Mucosa of gallbladder (tissue), 1 donor: ENCODE results near the gene USP47. TPM values are rescaled to one million over a fixed set of nuclear protein-coding genes. Genes with fewer than 3 reads are reported as not detected.

ENCODE experiments used
- DNase-seq: peaks from one replicate; pipeline ENCODE4 v3.0.0-alpha.2; 2020; ENCODE audit warnings: low spot score
- total RNA-seq: library from RNA; stranded (reverse); gene quantifications from one replicate; pipeline ENCODE4 v1.2.1, GENCODE V29; 2021
- donor health status: DM: no; HTN: no; CAD: no.

USP47 gene
- total RNA-seq, 1 donor from 2014 or later, result 48.5 TPM

DNA sequence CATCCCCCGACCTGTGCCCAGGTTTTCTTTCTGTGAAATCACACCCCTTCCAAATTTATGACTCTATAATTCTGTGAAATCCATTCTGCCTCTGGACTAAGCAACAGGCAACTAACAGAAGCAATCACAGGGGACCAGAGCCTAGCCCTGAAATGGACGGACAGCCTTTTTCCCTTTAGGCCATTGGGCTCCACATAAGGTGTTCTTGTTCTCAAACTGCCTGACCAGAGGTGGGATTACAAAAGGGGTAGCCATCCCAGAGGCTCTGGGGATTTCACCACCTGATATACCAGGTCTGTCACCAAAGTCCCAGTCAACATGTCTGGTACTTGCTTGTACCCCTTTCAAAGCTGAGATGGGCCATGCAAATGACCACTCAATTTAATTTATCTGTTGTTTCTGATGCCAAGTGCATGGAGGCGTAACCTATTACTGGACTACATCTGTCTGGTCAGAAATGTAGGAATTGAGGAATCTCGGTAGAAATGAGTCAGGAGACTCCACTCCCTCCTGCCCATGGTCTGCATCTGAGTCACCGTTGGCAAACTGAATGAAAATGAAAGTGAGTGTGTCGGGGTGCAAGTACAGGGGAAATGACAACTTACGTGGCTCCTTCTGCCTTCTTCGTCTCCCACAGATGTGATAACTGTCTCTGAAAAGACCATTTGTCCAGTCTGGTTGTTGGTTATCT, 156.5 kb downstream of the USP47 start:
- no peak for DNase-seq

DNA sequence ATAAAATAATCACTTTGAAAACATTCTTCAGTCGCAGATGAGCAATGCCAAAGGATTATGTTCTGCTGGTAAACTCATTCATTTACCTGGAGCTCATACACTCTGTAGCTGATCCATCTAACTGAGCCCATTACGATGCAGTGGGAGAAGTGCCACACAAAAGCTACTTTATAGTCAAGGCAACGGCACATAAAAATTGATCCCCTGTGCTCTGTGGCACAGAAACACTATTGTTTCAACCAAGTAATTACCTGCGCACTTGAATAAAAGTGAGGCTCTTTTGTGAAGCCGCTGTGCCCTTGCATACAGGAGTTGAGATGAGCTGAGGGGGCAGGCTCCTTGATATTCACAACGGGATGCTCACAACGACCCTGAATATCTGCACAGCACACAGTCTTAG, 159.4 kb downstream of the USP47 start:
- no peak for DNase-seq

DNA sequence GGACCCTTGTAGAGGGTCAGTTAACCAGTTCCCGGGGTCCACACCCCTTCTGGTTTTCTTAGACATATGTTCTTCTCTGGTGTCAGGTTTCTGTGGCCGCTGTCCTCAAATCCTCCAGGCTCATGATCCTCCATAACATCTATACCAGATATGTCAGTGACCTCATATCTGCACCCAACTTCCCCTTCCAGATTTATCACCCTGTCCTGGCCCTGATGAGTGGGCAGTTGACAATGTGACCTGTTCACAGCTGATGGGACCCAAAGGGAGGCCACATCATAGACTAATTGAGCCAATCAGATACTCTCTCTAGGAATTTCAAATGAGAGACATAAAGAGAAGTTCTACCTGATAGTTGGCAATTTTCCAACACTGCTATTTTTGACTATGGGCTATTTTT, 161.6 kb downstream of the USP47 start:
- DNase-seq, result no peak

DNA sequence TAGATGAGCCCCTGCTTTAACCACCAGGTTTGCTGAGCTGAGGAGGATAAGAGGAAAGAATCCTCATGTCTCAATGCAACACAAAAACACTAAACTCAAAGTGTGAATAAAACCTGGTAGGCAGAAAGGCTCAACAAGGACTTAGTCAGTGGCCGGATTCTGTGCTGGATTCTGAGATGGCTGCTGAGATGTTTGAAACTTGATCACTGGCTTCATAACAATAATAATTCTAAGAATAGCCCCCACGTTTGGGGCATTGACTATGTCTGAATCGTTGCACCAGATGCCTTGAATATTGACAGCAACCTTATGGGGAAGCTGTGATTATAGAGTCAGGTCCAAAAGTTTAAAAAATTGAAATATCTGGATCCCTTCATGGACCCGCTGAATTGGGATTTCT, 162.0 kb downstream of the USP47 start:
- no peak for DNase-seq

DNA sequence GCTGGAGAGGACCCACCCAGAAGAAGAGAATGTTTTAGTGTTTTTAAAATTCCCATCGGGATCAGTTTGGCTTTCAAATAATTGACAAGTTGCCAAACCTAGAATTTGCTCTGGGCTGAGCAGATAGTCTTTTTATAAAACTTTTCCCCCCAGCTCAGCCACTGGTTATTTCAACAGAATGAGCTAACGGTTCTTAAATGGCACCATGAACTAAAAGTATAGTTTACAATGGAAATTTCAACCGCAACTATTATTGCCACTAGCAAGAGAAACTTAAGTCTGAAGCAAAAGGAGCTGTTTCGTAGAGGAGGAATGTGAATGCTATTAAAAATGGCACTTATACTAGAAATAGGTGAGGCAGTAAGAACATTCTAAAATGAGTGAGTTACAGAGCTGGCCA, 163.3 kb downstream of the USP47 start:
- DNase-seq, result no peak

DNA sequence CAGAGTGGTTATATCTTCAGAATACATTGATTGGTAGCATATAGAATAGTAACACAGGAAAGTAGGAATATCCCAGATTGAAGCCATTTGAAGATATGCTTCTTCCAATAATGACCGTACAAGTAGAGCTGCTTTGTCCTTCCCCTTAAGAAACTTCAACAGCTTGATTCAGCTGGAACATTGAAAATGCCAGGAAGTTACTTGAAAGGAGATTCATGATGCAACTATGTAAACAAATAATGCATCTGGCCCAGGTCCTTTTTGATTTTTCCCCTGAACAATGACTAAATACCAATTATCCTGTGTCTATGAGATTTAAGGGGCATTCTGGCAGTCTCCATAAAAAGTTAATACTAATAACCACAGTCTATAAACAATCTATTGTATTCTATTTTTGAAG, 163.7 kb downstream of the USP47 start:
- no peak for DNase-seq

DNA sequence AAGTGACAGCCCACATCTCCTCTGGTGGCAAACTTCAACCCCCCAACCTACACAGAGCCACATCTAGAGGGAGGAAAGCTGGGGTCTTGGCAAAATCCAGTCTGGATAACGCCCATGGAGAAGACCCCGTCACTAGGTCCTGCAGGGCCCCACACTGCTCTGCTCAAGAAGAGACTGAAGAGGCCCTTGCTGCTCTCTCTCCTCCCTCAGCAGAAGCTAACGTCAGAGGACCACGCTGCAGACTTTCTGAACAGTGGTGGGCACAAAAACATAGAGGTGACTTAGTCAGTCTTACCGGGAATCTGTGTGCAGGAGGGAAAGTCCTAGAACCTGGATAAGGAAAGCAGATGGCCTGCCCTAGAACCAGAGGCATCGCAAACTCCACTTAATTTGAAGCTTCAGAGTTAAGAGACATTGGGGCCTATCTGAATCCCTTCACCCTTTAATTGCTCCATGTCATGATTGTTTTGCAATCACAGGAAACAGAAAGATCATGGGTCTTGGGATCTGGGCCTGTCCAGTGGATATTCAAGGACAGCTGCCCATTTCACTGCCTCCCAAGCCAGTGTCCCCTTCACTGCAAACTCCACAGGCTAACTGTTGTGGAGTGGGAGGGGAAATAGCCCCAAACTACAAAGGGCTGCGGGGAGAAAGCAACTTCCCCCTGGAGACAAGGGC, 164.9 kb downstream of the USP47 start:
- no peak for DNase-seq

DNA sequence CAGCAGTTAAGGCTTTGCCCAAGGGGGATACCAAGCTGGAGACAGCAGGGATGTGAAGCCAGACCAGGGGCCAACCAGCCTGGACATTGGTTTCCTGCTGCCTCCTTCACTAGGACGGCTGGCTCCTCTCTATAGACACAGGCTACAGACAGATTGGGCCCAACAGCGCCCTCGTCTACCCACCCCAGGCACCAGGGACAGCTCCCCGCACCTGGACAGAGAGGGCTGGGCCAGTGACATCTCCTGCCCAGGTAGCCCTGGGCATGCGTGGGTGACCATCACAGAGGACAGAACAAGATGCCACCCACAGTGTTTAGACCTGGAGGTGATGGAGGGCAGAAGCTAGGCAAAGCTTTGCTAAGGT, 165.4 kb downstream of the USP47 start:
- no peak for DNase-seq

DNA sequence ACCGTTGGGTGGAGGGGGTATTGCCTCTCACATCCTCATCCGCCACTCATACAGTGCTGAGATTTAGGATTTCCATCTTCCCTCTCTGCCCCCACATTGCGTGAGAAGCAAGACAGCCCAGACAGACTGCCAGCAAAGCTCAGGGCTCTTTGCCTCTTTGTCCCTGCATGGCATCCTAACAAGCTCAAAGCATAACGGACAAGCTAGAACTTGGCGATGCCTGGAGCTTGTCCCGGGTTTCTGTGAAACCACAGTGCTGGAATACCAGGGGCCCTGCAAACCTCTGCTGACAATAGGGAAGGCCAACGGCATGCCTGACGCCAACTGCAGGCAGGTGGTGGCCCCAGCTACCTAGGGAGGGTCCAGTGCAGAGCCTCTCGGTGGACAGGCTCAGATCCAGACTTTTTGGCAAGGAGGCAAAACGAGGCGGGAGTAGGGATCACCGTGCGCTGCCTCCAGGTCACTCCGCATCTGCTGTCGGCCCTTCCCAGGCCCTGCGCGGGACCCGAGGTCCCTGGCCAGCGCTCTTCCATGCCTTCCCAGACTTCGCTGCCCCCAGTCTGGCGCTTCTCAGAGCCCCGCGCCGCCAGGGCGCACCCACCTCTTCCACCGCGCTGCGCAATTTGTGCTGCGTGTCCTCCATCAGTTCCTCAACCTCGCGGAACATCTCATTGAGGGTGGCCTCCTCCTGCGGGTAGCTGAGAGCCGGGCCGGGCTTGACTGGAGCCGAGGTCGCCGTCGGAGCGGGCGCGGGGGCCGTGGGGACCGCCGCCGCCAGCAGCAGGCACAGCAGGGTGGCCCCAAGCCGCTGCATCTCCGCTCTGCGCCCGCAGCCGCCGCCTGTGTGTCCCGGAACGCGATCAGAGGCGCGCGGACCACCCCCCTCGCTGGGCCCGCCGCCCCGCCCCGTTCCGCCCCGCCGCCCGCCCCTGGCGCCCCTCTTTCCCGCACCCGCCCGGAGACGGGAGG, 166.3 kb downstream of the USP47 start, which contains the start of gene DKK3:
TSS of gene DKK3 (minus strand) at position 858 of the 969 bp plus-strand sequence. CDS start at position 814, 44 bp downstream.
- DNase-seq, result no peak

Other genes with a start within 250 kb of the USP47 start
- gene GALNT18, start 220.0 kb upstream of the USP47 start, total RNA-seq, result 20.0 TPM
- 80.0 TPM for gene DKK3, start 166.7 kb downstream of the USP47 start, total RNA-seq